K562 (cell line): ENCODE results near the gene EPHA2. TPM values are rescaled to one million over a fixed set of nuclear protein-coding genes. Genes with fewer than 3 reads are reported as not detected.

Source experiments
- HNRNPH1 ChIP-seq: fragments of 200-400 bp; formaldehyde crosslinking; optimal IDR thresholded peaks from 2 replicates; pipeline ENCODE3; 2017; ENCODE audit warnings: low read depth, mild to moderate bottlenecking, low read length, moderate library complexity
- MEF2A ChIP-seq: IDR thresholded peaks from 2 replicates; pipeline ENCODE4 v1.6.1; 2011; ENCODE audit warnings: low read depth, mild to moderate bottlenecking, low read length, moderate library complexity; ENCODE audit not compliant: control insufficient read depth
- ZNF318 ChIP-seq, 2 experiments: fragments of 450-650 bp; IDR thresholded peaks; 2 replicates each; pipeline ENCODE4 v1.6.1; 2016; ENCODE audit warnings: mild to moderate bottlenecking in 2 of 2, borderline replicate concordance in 1 of 2, low read depth in 1 of 2, moderate library complexity in 1 of 2
- polyA plus RNA-seq, 8 experiments: library from polyadenylated mRNA; depleted of rRNA in 4 of 8; stranded (reverse) in 5 of 8; unstranded in 3 of 8; fragments of >200 nt; fragmentation: Nextera tagmentation in 2 of 8; fragmentation: Illumina TruSeq in 1 of 8; extraction: Ambion mirVana in 2 of 8; extraction: Trizol in 1 of 8; gene quantifications; 2 replicates each; pipeline versions ENCODE4 v1.2.1 to v1.2.3, GENCODE V29; 2011 to 2014; ENCODE audit warnings: inconsistent platforms in 1 of 8, missing spikeins in 1 of 8
- total RNA-seq, 7 experiments: library from RNA; depleted of rRNA in 6 of 7; stranded (reverse); fragments of >200 nt in 6 of 7; fragmentation: Illumina TruSeq in 2 of 7; extraction: Trizol in 2 of 7; gene quantifications; 2 replicates each; pipeline versions ENCODE4 v1.2.1 to v1.2.3, GENCODE V29; 2011 to 2021; ENCODE audit warnings: low replicate concordance in 1 of 7

Gene EPHA2
- total and polyA plus RNA-seq, 9 of the 15 experiments (the other 6 are each of a cell fraction or from before 2014, with no cell fraction given) = 0.04 to 0.40 (median 0.07) TPM; not detected in 4

- no peak for TF ChIP-seq ZNF318 (IDR thresholded peaks at IDR 0.05; ENCODE audit: borderline replicate concordance in 1 of 2, low read depth in 1 of 2)
- no peak for TF ChIP-seq HNRNPH1
- no peak for TF ChIP-seq MEF2A
Measured at GRCh38 chr1:16129316-16129715, 26.6 kb downstream of the EPHA2 start (continued).
